Endothelial cell (in vitro differentiated cells): ENCODE data around the gene C1orf159. TPM values are rescaled to one million over a fixed set of nuclear protein-coding genes. Genes with fewer than 3 reads are reported as not detected.
"Not testable (repeated sequence)": the region's sequence is repeated elsewhere in the genome, so short reads cannot be mapped to it uniquely, and the experiment has no call there.

Source experiments
- DNase-seq: peaks from one replicate; pipeline ENCODE4 v3.0.0; 2021; ENCODE audit warnings: low spot score
- H3K27ac Mint-ChIP-seq: one replicate; pipeline ENCODE4 v1.8.0; 2021; ENCODE audit warnings: mixed read lengths, inconsistent platforms; ENCODE audit not compliant: unreplicated experiment
- H3K27me3 Mint-ChIP-seq: one replicate; pipeline ENCODE4 v1.8.0; 2021; ENCODE audit warnings: mild to moderate bottlenecking, moderate library complexity, mixed read lengths, inconsistent platforms; ENCODE audit not compliant: unreplicated experiment
- H3K36me3 Mint-ChIP-seq: one replicate; pipeline ENCODE4 v1.8.0; 2021; ENCODE audit warnings: mild to moderate bottlenecking, low read depth, mixed read lengths, inconsistent platforms; ENCODE audit not compliant: unreplicated experiment
- H3K4me1 Mint-ChIP-seq: one replicate; pipeline ENCODE4 v1.8.0; 2021; ENCODE audit warnings: mild to moderate bottlenecking, mixed read lengths, inconsistent platforms; ENCODE audit not compliant: unreplicated experiment
- H3K4me3 Mint-ChIP-seq: one replicate; pipeline ENCODE4 v1.8.0; 2021; ENCODE audit warnings: mild to moderate bottlenecking, mixed read lengths, inconsistent platforms; ENCODE audit not compliant: unreplicated experiment
- H3K9me3 Mint-ChIP-seq: one replicate; pipeline ENCODE4 v1.8.0; 2021; ENCODE audit warnings: mixed read lengths, inconsistent platforms; ENCODE audit not compliant: unreplicated experiment
- CTCF ChIP-seq: fragments of 200-600 bp; sonication (generic); IDR thresholded peaks from one replicate; pipeline ENCODE4 v1.5.0; 2021; ENCODE audit warnings: antibody characterized with exemption; ENCODE audit not compliant: unreplicated experiment
- total RNA-seq: library from RNA; stranded (reverse); fragmentation: NEBNext Ultra II Directional; extraction: Animal tissue kit (Norgen Biotek cat#: 25700); gene quantifications from one replicate; pipeline ENCODE4 v1.2.1, GENCODE V29; 2021; ENCODE audit not compliant: unreplicated experiment

C1orf159 gene
- total RNA-seq, 1 donor from 2014 or later, result 16.6 TPM

GRCh38 chr1:1106510-1107221, 9.2 kb downstream of the C1orf159 start:
- Mint-ChIP-seq H3K27me3 (peaks cover 2% of the 10 kb centered on the region), H3K36me3 (peaks cover 15% of the 10 kb centered on the region), H3K9me3 (no peaks in the 10 kb centered on the region), H3K4me3 (no peak overlapping the region), H3K4me1 (no peaks in the 10 kb centered on the region), H3K27ac (no peak overlapping the region)
- TF ChIP-seq CTCF, result no peak
- DNase-seq, result no peak

- H3K4me3 Mint-ChIP-seq, H3K36me3 Mint-ChIP-seq, H3K9me3 Mint-ChIP-seq, DNase-seq, H3K27me3 Mint-ChIP-seq, H3K4me1 Mint-ChIP-seq, H3K27ac Mint-ChIP-seq: not testable (repeated sequence)
These were observed 11.7 kb downstream of the C1orf159 start for GRCh38 chr1:1104152-1104551.

GRCh38 chr1:1101503-1101902, 14.4 kb downstream of the C1orf159 start:
- H3K36me3 Mint-ChIP-seq, result peaks cover 7% of the 10 kb centered on the region
- no peaks in the 10 kb centered on the region for H3K9me3 Mint-ChIP-seq
- DNase-seq, result no peak
- no peak for TF ChIP-seq CTCF
- no peak overlapping the region for H3K4me3 Mint-ChIP-seq
- H3K27ac Mint-ChIP-seq, result no peak overlapping the region
- no peaks in the 10 kb centered on the region for H3K4me1 Mint-ChIP-seq
- peaks cover 2% of the 10 kb centered on the region for H3K27me3 Mint-ChIP-seq

GRCh38 chr1:1100296-1100695, 15.6 kb downstream of the C1orf159 start:
- TF ChIP-seq CTCF, result no peak
- Mint-ChIP-seq H3K4me1 (no peaks in the 10 kb centered on the region), H3K9me3 (no peaks in the 10 kb centered on the region), H3K27ac (no peak overlapping the region), H3K4me3 (no peak overlapping the region), H3K36me3 (no peaks in the 10 kb centered on the region), H3K27me3 (peaks cover 2% of the 10 kb centered on the region)
- no peak for DNase-seq

- no peak for TF ChIP-seq CTCF
- Mint-ChIP-seq H3K36me3 (no peaks in the 10 kb centered on the region), H3K27me3 (peaks cover 2% of the 10 kb centered on the region), H3K27ac (no peak overlapping the region), H3K9me3 (no peaks in the 10 kb centered on the region), H3K4me3 (no peak overlapping the region), H3K4me1 (no peaks in the 10 kb centered on the region)
- DNase-seq, result no peak
These were observed 16.2 kb downstream of the C1orf159 start for GRCh38 chr1:1099506-1100183.
